Thyroid gland (tissue), 4 donors: ENCODE measurements around the gene POGLUT2.
A peak's percentile ranks its signal among the peaks of the same experiment; 100 is the strongest.

Experiments used
- POLR2A ChIP-seq, 2 donors: fragments of 450-650 bp; IDR thresholded peaks; one replicate each; pipeline ENCODE4 v1.6.1; 2017; ENCODE audit warnings: antibody characterized with exemption in 2 of 2, mild to moderate bottlenecking in 2 of 2, moderate library complexity in 1 of 2
- TF ChIP-seq, protein P1 (sequence below), 6 experiments: fragments of 200-600 bp in 3 of 6; fragments of 450-650 bp in 3 of 6; sonication (generic) in 3 of 6; IDR thresholded peaks; one replicate each; pipeline ENCODE4 v1.5.1; 2016 to 2019; ENCODE audit warnings: antibody characterized with exemption in 6 of 6, mild to moderate bottlenecking in 2 of 6, inconsistent platforms in 1 of 6, moderate library complexity in 1 of 6

- TF ChIP-seq, protein P1, sequence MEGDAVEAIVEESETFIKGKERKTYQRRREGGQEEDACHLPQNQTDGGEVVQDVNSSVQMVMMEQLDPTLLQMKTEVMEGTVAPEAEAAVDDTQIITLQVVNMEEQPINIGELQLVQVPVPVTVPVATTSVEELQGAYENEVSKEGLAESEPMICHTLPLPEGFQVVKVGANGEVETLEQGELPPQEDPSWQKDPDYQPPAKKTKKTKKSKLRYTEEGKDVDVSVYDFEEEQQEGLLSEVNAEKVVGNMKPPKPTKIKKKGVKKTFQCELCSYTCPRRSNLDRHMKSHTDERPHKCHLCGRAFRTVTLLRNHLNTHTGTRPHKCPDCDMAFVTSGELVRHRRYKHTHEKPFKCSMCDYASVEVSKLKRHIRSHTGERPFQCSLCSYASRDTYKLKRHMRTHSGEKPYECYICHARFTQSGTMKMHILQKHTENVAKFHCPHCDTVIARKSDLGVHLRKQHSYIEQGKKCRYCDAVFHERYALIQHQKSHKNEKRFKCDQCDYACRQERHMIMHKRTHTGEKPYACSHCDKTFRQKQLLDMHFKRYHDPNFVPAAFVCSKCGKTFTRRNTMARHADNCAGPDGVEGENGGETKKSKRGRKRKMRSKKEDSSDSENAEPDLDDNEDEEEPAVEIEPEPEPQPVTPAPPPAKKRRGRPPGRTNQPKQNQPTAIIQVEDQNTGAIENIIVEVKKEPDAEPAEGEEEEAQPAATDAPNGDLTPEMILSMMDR (IDR thresholded peaks at IDR 0.05) = peak; percentile 15 to 77 (median 55)
- peak in 1 of 2 donors; percentile 34 for TF ChIP-seq POLR2A (IDR thresholded peaks at IDR 0.05)
Observed at GRCh38 chr13:102800145-102801041, 1.6 kb upstream of the POGLUT2 start.
